ENCODE data around the gene SACM1L. TPM values are rescaled to one million over a fixed set of nuclear protein-coding genes. Genes with fewer than 3 reads are reported as not detected.
"Not testable (repeated sequence)": the region's sequence is repeated elsewhere in the genome, so short reads cannot be mapped to it uniquely, and the experiment has no call there.

SACM1L gene
- total RNA-seq, 1 donor from 2014 or later: 27.3 TPM

DNA sequence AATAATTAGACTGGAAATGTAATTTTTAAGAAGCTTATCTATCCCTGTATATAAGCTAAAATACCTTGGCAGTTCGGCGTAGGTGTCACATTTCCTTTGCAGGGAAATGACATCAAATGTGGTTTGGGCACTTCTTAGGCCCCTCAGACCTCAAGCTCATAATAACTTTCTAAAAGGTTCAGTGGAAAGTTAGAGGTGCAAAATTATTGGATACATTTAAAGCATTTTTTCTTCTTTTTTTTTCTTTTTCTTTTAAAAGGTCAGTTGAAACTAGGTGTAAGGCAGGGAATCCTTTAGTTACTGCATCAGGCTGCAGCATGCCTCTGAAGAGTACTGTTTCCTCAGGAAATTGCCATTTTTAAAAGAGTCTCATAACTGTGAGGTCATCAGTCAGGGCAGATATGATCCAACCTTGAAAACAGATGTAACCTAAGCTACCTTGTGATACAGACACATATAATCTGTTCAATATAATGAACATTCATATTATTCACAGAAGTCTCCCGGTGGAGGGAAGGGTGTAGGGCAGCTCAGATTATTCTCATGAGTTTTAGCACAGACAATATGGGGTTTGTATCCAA lies 4.8 kb downstream of the SACM1L start:
- peak in 1 of 2 donors; percentile 35 for DNase-seq (ENCODE audit: low read depth in 2 of 2)

DNA sequence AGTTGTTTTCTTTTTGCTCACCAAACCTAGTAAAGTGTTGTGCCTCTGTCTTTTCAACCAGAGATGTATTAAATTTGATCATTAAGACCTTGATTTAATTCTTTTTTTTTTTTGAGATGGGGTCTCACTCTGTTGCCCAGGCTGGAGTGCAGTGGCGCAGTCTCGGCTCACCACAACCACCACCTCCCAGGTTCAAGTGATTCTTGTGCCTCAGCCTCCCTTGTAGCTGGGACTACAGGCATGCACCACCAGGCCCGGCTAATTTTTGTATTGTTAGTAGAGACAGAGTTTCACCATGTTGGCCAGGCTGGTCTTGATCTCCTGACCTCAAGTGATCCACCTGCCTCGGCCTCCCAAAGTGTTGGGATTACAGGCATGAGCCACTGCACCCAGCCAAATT lies 6.0 kb downstream of the SACM1L start:
- not testable (repeated sequence) for DNase-seq (ENCODE audit: low read depth in 2 of 2)

GRCh38 chr3:45700570-45701073 lies 11.4 kb downstream of the SACM1L start:
- DNase-seq (ENCODE audit: low read depth in 2 of 2): no peak

- DNase-seq (ENCODE audit: low read depth in 2 of 2): no peak
Observed at GRCh38 chr3:45701172-45701867, 12.1 kb downstream of the SACM1L start.

- DNase-seq (ENCODE audit: low read depth in 2 of 2): no peak
Observed at GRCh38 chr3:45704301-45704943, 15.2 kb downstream of the SACM1L start.

DNA sequence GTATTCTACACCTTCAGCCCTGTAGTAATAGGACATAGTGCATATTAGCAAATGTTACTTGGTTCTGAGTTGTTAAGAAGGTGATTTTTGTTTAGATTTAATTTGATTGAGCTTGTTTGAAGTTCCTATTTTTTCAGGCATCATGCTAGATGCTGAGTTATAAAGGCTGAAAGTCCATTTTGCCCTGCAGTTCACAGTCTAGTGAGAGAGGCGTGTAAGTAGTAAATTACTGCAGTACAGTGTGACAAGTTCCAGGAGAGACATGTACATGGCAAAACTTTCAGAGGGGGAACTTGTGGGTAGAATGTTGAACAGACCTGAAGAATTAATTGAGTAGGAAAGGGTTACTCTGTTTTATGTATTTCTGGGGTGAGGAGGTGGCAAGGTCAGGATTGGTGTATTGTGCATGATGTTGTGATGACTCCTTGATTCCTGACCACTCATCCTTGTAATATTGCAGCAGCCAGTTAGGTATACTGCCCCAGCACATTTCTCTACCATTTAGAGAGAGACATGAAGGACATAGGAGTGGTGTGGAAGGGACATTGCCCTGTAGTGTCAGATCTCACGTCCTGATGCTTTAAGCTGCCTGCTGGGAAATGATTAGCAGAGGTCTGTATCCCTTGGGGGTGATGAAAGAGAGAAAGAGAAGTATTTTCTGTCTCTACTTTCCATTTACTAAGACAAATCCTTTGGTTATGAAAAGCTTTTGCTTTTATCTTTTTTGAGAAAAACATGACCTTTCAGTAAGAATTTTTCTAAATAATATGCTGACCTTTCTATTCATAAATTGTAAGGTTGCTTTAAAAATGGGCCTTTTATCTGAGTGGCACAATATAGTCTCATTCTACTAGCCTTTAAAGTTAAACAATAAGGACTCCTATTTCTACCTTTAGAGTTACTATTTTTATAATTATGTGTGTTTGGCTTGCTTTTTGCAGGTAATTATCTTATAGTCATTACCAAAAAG lies 16.9 kb downstream of the SACM1L start:
- DNase-seq (ENCODE audit: low read depth in 2 of 2): no peak

DNA sequence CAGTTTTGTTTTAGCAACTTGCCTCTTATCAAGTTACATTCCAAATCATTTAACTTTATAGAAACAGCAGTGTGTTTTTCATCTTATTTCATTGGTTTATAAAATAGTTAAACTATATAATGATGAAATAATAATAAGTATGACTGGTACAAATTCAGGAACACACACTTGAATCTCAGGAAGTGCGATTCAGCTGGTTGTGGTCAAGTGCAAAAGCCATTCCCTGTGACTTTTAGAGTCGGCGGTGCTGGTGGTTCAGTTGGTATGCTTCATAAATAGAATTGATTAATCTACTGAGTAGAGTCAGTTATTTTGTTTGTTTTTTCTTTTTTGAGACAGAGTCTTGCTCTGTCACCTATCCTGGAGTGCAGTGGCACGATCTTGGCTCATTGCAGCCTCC lies 22.7 kb downstream of the SACM1L start:
- DNase-seq (ENCODE audit: low read depth in 2 of 2): peak in 1 of 2 donors; percentile 2

GRCh38 chr3:45712434-45713110 lies 23.4 kb downstream of the SACM1L start:
- DNase-seq (ENCODE audit: low read depth in 2 of 2): no peak

GRCh38 chr3:45715945-45716344 lies 26.7 kb downstream of the SACM1L start:
- no peak for DNase-seq (ENCODE audit: low read depth in 2 of 2)

DNA sequence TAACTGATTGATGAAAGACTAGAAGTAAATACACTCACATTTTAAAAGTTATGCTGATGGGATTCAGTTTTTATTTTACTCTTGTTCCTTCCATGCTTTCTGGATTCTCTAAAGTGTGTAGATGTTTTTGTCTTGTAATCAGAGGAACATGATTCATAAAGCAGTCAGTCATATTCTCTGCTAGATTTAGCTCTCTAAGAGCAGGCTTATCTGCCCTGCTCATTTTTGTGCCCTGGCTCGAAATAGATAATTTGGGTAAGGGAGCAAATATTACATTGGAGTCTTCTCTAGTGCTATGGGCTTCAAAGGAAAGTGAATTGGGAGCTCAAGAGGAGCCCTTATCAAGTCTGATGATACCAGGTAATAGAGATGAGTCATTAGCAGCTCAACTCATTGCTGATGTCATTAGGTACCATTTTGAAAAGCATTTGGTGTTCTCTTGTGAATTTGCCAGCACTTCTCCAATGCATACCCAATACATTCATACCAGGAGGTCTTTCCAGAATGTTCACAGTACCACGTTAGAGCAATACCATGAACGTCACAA lies 27.7 kb downstream of the SACM1L start:
- no peak for DNase-seq (ENCODE audit: low read depth in 2 of 2)

GRCh38 chr3:45719655-45720487 lies 30.7 kb downstream of the SACM1L start:
- no peak for DNase-seq (ENCODE audit: low read depth in 2 of 2)

DNA sequence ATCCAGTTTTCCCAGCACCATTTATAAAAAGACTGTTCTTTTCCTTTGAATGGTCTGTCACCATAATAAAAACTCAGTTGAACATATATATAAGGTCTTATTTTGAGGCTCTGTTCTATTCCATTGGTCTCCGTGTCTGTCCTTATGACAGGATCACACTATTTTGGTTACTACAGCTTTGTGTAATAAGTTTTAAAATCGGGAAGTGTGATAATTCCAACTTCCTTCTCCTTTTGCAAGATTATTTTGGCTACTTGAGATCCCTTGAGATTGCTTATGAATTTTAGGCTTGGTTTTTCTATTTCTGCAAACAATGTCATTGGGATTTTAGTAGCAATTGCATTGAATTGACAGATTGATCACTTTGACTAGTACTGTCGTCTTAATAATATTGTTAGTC lies 35.7 kb downstream of the SACM1L start:
- no peak for DNase-seq (ENCODE audit: low read depth in 2 of 2)

GRCh38 chr3:45729614-45730013 lies 40.4 kb downstream of the SACM1L start:
- DNase-seq (ENCODE audit: low read depth in 2 of 2): no peak

GRCh38 chr3:45730409-45731154 lies 41.4 kb downstream of the SACM1L start:
- DNase-seq (ENCODE audit: low read depth in 2 of 2): no peak

GRCh38 chr3:45736707-45737106 lies 47.5 kb downstream of the SACM1L start:
- no peak for DNase-seq (ENCODE audit: low read depth in 2 of 2)

GRCh38 chr3:45737234-45737633 lies 48.0 kb downstream of the SACM1L start:
- DNase-seq (ENCODE audit: low read depth in 2 of 2): no peak

DNA sequence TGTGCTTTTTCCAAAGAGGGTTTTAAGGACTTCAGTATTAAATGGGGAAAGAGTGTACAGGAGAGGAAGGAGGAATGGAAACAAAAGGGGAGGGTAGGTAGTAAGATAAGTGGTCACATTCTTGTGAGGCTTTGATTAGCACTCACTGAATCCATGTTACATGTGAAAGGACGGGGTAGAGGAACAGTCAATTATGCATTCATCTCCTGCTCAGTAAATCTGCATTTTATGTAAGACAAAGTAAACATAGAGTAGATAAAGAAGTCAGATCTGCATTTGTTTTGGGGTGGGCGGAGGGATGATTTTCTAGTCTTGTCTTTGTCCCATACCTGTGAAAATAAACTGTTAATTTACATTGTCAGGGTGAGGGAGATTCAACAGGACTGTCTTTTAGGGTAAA lies 50.8 kb downstream of the SACM1L start:
- DNase-seq (ENCODE audit: low read depth in 2 of 2): no peak

DNA sequence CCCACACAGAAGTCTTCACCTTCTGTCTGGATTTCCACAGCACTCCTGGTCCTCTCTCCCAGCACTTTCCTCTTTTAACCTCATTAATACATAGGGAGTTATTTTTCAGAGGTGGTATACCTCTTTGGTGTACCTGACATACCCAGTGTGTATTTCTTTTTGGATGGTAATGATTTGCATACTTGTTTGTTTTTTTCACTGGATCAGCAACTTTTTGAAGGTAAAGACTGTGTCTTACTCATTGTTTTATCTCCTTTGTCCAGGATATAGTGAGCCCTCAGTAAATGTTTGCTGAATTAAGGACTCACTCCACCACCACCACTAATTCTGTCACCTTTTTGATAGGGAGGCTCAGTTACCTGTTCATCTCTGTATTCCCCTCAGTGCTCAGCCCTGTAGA lies 52.1 kb downstream of the SACM1L start:
- DNase-seq (ENCODE audit: low read depth in 2 of 2): no peak
